Measurements from ENCODE around the gene DHRSX. TPM values are rescaled to one million over a fixed set of nuclear protein-coding genes. Genes with fewer than 3 reads are reported as not detected.

The DHRSX gene
- total RNA-seq, 1 donor from 2014 or later = 30.4 TPM

GRCh38 chrX:2502120-2502667 is 1.4 kb upstream of the DHRSX start:
- H3K9me3 ChIP-seq (ENCODE audit: insufficient read depth, low read depth, low read length) = no peaks in the 10 kb centered on the region
- no peak for DNase-seq (ENCODE audit: low read depth)
- no peaks in the 10 kb centered on the region for H3K36me3 ChIP-seq (ENCODE audit: insufficient read depth, low read length)
- H3K27me3 ChIP-seq (ENCODE audit: insufficient read depth, low read length) = no peaks in the 10 kb centered on the region
- Mint-ChIP-seq H3K4me3 (ENCODE audit: unreplicated experiment) (peak overlapping the region; percentile 70), H3K27me3 (ENCODE audit: low read depth, unreplicated experiment) (no peaks in the 10 kb centered on the region), H3K36me3 (ENCODE audit: low read depth, unreplicated experiment) (no peaks in the 10 kb centered on the region), H3K9me3 (ENCODE audit: unreplicated experiment) (no peaks in the 10 kb centered on the region), H3K4me1 (ENCODE audit: low read depth, unreplicated experiment) (peaks cover 20% of the 10 kb centered on the region), H3K27ac (ENCODE audit: unreplicated experiment) (no peak overlapping the region)
- no peak overlapping the region for H3K4me2 ChIP-seq (ENCODE audit: low read length)
- no peak overlapping the region for H3K4me3 ChIP-seq (ENCODE audit: insufficient read depth, low read depth, low read length)
- no peak overlapping the region for H3K9ac ChIP-seq (ENCODE audit: low read length)
- no peak for FAIRE-seq
- no peak overlapping the region for H3K27ac ChIP-seq (ENCODE audit: low read depth, low read length)
- no peak for TF ChIP-seq EZH2 (IDR thresholded peaks at IDR 0.05; ENCODE audit: insufficient read depth, low read length)
- TF ChIP-seq, protein P1, sequence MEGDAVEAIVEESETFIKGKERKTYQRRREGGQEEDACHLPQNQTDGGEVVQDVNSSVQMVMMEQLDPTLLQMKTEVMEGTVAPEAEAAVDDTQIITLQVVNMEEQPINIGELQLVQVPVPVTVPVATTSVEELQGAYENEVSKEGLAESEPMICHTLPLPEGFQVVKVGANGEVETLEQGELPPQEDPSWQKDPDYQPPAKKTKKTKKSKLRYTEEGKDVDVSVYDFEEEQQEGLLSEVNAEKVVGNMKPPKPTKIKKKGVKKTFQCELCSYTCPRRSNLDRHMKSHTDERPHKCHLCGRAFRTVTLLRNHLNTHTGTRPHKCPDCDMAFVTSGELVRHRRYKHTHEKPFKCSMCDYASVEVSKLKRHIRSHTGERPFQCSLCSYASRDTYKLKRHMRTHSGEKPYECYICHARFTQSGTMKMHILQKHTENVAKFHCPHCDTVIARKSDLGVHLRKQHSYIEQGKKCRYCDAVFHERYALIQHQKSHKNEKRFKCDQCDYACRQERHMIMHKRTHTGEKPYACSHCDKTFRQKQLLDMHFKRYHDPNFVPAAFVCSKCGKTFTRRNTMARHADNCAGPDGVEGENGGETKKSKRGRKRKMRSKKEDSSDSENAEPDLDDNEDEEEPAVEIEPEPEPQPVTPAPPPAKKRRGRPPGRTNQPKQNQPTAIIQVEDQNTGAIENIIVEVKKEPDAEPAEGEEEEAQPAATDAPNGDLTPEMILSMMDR (IDR thresholded peaks at IDR 0.05; ENCODE audit: insufficient read depth, low read depth, low read length) = no peak
- peaks cover 23% of the 10 kb centered on the region for H4K20me1 ChIP-seq (ENCODE audit: insufficient read depth, low read length)
- peaks cover 32% of the 10 kb centered on the region for H3K79me2 ChIP-seq (ENCODE audit: insufficient read depth, low read length)
- H3K4me1 ChIP-seq (ENCODE audit: insufficient read depth, low read length) = peaks cover 23% of the 10 kb centered on the region
- no peak overlapping the region for H2AFZ ChIP-seq (ENCODE audit: low read depth, low read length)

DNA sequence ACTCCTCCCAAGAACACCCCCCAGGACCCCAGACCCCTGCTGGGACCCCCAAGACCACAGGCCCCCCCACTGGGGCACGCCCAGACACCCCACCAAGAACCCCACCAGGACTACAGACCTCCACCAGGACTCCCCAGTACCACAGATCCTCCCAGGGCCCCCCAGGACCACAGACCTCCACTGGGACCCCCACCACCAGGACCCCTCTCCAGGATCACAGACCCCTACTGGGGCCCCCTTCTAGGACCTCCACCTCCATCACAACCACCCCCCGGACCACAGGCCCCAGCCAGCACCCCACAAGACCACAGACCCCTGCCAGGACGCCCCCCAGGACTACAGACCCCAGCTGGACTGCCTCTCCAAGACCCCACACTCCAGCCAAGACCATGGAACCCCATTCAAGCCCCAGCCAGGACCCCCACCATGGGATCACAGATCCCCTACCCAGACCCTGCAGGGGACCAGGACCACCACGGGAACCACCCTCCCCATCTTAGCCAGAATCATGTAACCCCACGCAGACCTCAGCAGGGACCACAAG is 855 bp upstream of the DHRSX start:
- H3K36me3 Mint-ChIP-seq (ENCODE audit: low read depth, unreplicated experiment) = no peaks in the 10 kb centered on the region
- no peaks in the 10 kb centered on the region for H3K27me3 Mint-ChIP-seq (ENCODE audit: low read depth, unreplicated experiment)
- H3K4me1 Mint-ChIP-seq (ENCODE audit: low read depth, unreplicated experiment) = peaks cover 20% of the 10 kb centered on the region
- DNase-seq (ENCODE audit: low read depth) (no peak), FAIRE-seq (no peak)
- H3K36me3 ChIP-seq (ENCODE audit: insufficient read depth, low read length) = no peaks in the 10 kb centered on the region
- peak overlapping the region; percentile 70 for H3K4me3 Mint-ChIP-seq (ENCODE audit: unreplicated experiment)
- no peak overlapping the region for H3K4me2 ChIP-seq (ENCODE audit: low read length)
- H3K27me3 ChIP-seq (ENCODE audit: insufficient read depth, low read length) = no peaks in the 10 kb centered on the region
- H4K20me1 ChIP-seq (ENCODE audit: insufficient read depth, low read length) = peaks cover 26% of the 10 kb centered on the region
- no peak for TF ChIP-seq EZH2 (IDR thresholded peaks at IDR 0.05; ENCODE audit: insufficient read depth, low read length)
- TF ChIP-seq, protein P1 (IDR thresholded peaks at IDR 0.05; ENCODE audit: insufficient read depth, low read depth, low read length) = no peak
- peaks cover 23% of the 10 kb centered on the region for H3K4me1 ChIP-seq (ENCODE audit: insufficient read depth, low read length)
- H3K27ac Mint-ChIP-seq (ENCODE audit: unreplicated experiment) = peak overlapping the region; percentile 69
- H3K9ac ChIP-seq (ENCODE audit: low read length) = no peak overlapping the region
- no peaks in the 10 kb centered on the region for H3K9me3 Mint-ChIP-seq (ENCODE audit: unreplicated experiment)
- no peak overlapping the region for H3K27ac ChIP-seq (ENCODE audit: low read depth, low read length)
- no peak overlapping the region for H2AFZ ChIP-seq (ENCODE audit: low read depth, low read length)
- peaks cover 36% of the 10 kb centered on the region for H3K79me2 ChIP-seq (ENCODE audit: insufficient read depth, low read length)
- H3K4me3 ChIP-seq (ENCODE audit: insufficient read depth, low read depth, low read length) = no peak overlapping the region
- no peaks in the 10 kb centered on the region for H3K9me3 ChIP-seq (ENCODE audit: insufficient read depth, low read depth, low read length)
